ENCODE data around the gene CD40. TPM values are rescaled to one million over a fixed set of nuclear protein-coding genes. Genes with fewer than 3 reads are reported as not detected.
A peak's percentile ranks its signal among the peaks of the same experiment; 100 is the strongest.

CD40 gene
- total and polyA plus RNA-seq, 7 experiments from 2014 or later: 1.7 to 10.0 (median 4.0) TPM

GRCh38 chr20:46111028-46111835 lies 6.9 kb upstream of the CD40 start:
- no peaks in the 10 kb centered on the region for H3K9me3 ChIP-seq (ENCODE audit: control insufficient read depth in 2 of 3, low read length in 3 of 3)
- H3K27me3 ChIP-seq (ENCODE audit: control insufficient read depth in 2 of 2, insufficient read depth in 2 of 2, low read length in 2 of 2): no peaks in the 10 kb centered on the region
- CTCF ChIA-PET: interaction anchor here (0.7 kb wide), 1 partner anchor 320 kb away, joined by 3 read pairs; the partner anchor contains the start of genes DNTTIP1 and WFDC3
- Mint-ChIP-seq H3K9me3 (peaks cover 0 to 2% (median 0%) of the 10 kb centered on the region in 11 donors), H3K36me3 (no peaks in the 10 kb centered on the region), H3K4me1 (peaks cover 0 to 16% (median 4%) of the 10 kb centered on the region in 7 donors), H3K27me3 (peaks cover 24 to 58% (median 50%) of the 10 kb centered on the region in 5 donors), H3K27ac (no peak overlapping the region), H3K4me3 (no peak overlapping the region)
- H3K4me3 ChIP-seq (ENCODE audit: low read length): no peak overlapping the region
- H3K36me3 ChIP-seq (ENCODE audit: control insufficient read depth in 2 of 3, insufficient read depth in 3 of 3, low read length in 3 of 3): no peaks in the 10 kb centered on the region
- no peaks in the 10 kb centered on the region for H3K4me1 ChIP-seq (ENCODE audit: control insufficient read depth in 2 of 2, insufficient read depth in 2 of 2, low read length in 2 of 2)
- ATAC-seq: peak; percentile 89
- POLR2A ChIA-PET: no interaction called here
- intact Hi-C loops (cut with micrococcal nuclease): no loop called here
- H3K27ac ChIP-seq (ENCODE audit: low read depth, low read length): no peak overlapping the region
- no peak for DNase-seq

GRCh38 chr20:46111836-46112212 lies 6.3 kb upstream of the CD40 start:
- POLR2A ChIA-PET: no interaction called here
- H3K9me3 Mint-ChIP-seq: peaks cover 0 to 2% (median 0%) of the 10 kb centered on the region in 11 donors
- H3K4me3 ChIP-seq (ENCODE audit: low read length): no peak overlapping the region
- intact Hi-C loops (cut with micrococcal nuclease): no loop called here
- H3K27ac Mint-ChIP-seq: no peak overlapping the region
- H3K27ac ChIP-seq (ENCODE audit: low read depth, low read length): no peak overlapping the region
- CTCF ChIA-PET: interaction anchor here (0.7 kb wide), 1 partner anchor 320 kb away, joined by 3 read pairs; the partner anchor contains the start of genes DNTTIP1 and WFDC3
- DNase-seq (no peak), ATAC-seq (no peak)
- no peaks in the 10 kb centered on the region for H3K27me3 ChIP-seq (ENCODE audit: control insufficient read depth in 2 of 2, insufficient read depth in 2 of 2, low read length in 2 of 2)
- H3K4me1 Mint-ChIP-seq: peaks cover 0 to 16% (median 4%) of the 10 kb centered on the region in 7 donors
- H3K4me1 ChIP-seq (ENCODE audit: control insufficient read depth in 2 of 2, insufficient read depth in 2 of 2, low read length in 2 of 2): no peaks in the 10 kb centered on the region
- no peak overlapping the region for H3K4me3 Mint-ChIP-seq
- no peaks in the 10 kb centered on the region for H3K36me3 Mint-ChIP-seq
- no peaks in the 10 kb centered on the region for H3K9me3 ChIP-seq (ENCODE audit: control insufficient read depth in 2 of 3, low read length in 3 of 3)
- no peaks in the 10 kb centered on the region for H3K36me3 ChIP-seq (ENCODE audit: control insufficient read depth in 2 of 3, insufficient read depth in 3 of 3, low read length in 3 of 3)
- peaks cover 21 to 60% (median 45%) of the 10 kb centered on the region in 5 donors for H3K27me3 Mint-ChIP-seq

- no peak overlapping the region for H3K4me3 Mint-ChIP-seq
- H3K27me3 ChIP-seq (ENCODE audit: control insufficient read depth in 2 of 2, insufficient read depth in 2 of 2, low read length in 2 of 2): no peaks in the 10 kb centered on the region
- ChIA-PET POLR2A (no interaction called here), CTCF (no interaction called here)
- no peak for DNase-seq
- H3K36me3 Mint-ChIP-seq: no peaks in the 10 kb centered on the region
- H3K9me3 Mint-ChIP-seq: peaks cover 0 to 2% (median 0%) of the 10 kb centered on the region in 11 donors
- H3K4me1 Mint-ChIP-seq: peaks cover 0 to 18% (median 8%) of the 10 kb centered on the region in 7 donors
- H3K27ac Mint-ChIP-seq: no peak overlapping the region
- no peaks in the 10 kb centered on the region for H3K9me3 ChIP-seq (ENCODE audit: control insufficient read depth in 2 of 3, low read length in 3 of 3)
- no peaks in the 10 kb centered on the region for H3K36me3 ChIP-seq (ENCODE audit: control insufficient read depth in 2 of 3, insufficient read depth in 3 of 3, low read length in 3 of 3)
- H3K4me3 ChIP-seq (ENCODE audit: low read length): no peak overlapping the region
- ATAC-seq: no peak
- H3K27ac ChIP-seq (ENCODE audit: low read depth, low read length): no peak overlapping the region
- peaks cover 14 to 54% (median 39%) of the 10 kb centered on the region in 5 donors for H3K27me3 Mint-ChIP-seq
- intact Hi-C loops (cut with micrococcal nuclease): no loop called here
- H3K4me1 ChIP-seq (ENCODE audit: control insufficient read depth in 2 of 2, insufficient read depth in 2 of 2, low read length in 2 of 2): no peaks in the 10 kb centered on the region
These were observed 5.5 kb upstream of the CD40 start for GRCh38 chr20:46112430-46113112.

- DNase-seq (no peak), ATAC-seq (no peak)
- Mint-ChIP-seq H3K27me3 (peaks cover 14 to 55% (median 39%) of the 10 kb centered on the region in 5 donors), H3K9me3 (peaks cover 0 to 2% (median 0%) of the 10 kb centered on the region in 11 donors), H3K36me3 (no peaks in the 10 kb centered on the region), H3K27ac (no peak overlapping the region), H3K4me1 (peaks cover 4 to 23% (median 11%) of the 10 kb centered on the region in 7 donors), H3K4me3 (no peak overlapping the region)
- CTCF ChIA-PET: no interaction called here
- POLR2A ChIA-PET: no interaction called here
- Histone ChIP-seq H3K36me3 (ENCODE audit: control insufficient read depth in 2 of 3, insufficient read depth in 3 of 3, low read length in 3 of 3) (no peaks in the 10 kb centered on the region), H3K27me3 (ENCODE audit: control insufficient read depth in 2 of 2, insufficient read depth in 2 of 2, low read length in 2 of 2) (no peaks in the 10 kb centered on the region), H3K4me1 (ENCODE audit: control insufficient read depth in 2 of 2, insufficient read depth in 2 of 2, low read length in 2 of 2) (no peaks in the 10 kb centered on the region), H3K4me3 (ENCODE audit: low read length) (no peak overlapping the region), H3K9me3 (ENCODE audit: control insufficient read depth in 2 of 3, low read length in 3 of 3) (no peaks in the 10 kb centered on the region), H3K27ac (ENCODE audit: low read depth, low read length) (no peak overlapping the region)
- intact Hi-C loops (cut with micrococcal nuclease): no loop called here
These were observed 5.0 kb upstream of the CD40 start for GRCh38 chr20:46113113-46113470.

- Mint-ChIP-seq H3K27ac (no peak overlapping the region), H3K27me3 (peaks cover 8 to 51% (median 27%) of the 10 kb centered on the region in 5 donors), H3K4me1 (peaks cover 8 to 27% (median 20%) of the 10 kb centered on the region in 7 donors), H3K9me3 (peaks cover 0 to 2% (median 0%) of the 10 kb centered on the region in 11 donors), H3K36me3 (no peaks in the 10 kb centered on the region), H3K4me3 (peak overlapping the region in 1 of 10 donors; percentile 49)
- Histone ChIP-seq H3K4me3 (ENCODE audit: low read length) (no peak overlapping the region), H3K4me1 (ENCODE audit: control insufficient read depth in 2 of 2, insufficient read depth in 2 of 2, low read length in 2 of 2) (peaks cover 0 to 5% of the 10 kb centered on the region in 2 donors), H3K27ac (ENCODE audit: low read depth, low read length) (no peak overlapping the region), H3K36me3 (ENCODE audit: control insufficient read depth in 2 of 3, insufficient read depth in 3 of 3, low read length in 3 of 3) (no peaks in the 10 kb centered on the region), H3K27me3 (ENCODE audit: control insufficient read depth in 2 of 2, insufficient read depth in 2 of 2, low read length in 2 of 2) (no peaks in the 10 kb centered on the region), H3K9me3 (ENCODE audit: control insufficient read depth in 2 of 3, low read length in 3 of 3) (no peaks in the 10 kb centered on the region)
- DNase-seq (no peak), ATAC-seq (no peak)
- ChIA-PET CTCF (no interaction called here), POLR2A (interaction anchor here (0.7 kb wide), 1 partner anchor 222 kb away, joined by 3 read pairs; no protein-coding TSS in a partner anchor)
- intact Hi-C loops (cut with micrococcal nuclease): no loop called here
These were observed 3.7 kb upstream of the CD40 start for GRCh38 chr20:46114449-46114848.

- ChIA-PET POLR2A (interaction anchor here (1.4 kb wide), 1 partner anchor 30 kb away, joined by 4 read pairs; no protein-coding TSS in a partner anchor), CTCF (interaction anchor here (0.6 to 0.7 kb wide), 2 partner anchors 112 to 141 kb away, joined by 3 read pairs; no protein-coding TSS in a partner anchor)
- peak in 2 of 9 donors; percentile 6 to 7 for DNase-seq
- ATAC-seq: peak; percentile 58
- Mint-ChIP-seq H3K27me3 (peaks cover 0 to 24% (median 8%) of the 10 kb centered on the region in 5 donors), H3K4me3 (peak overlapping the region; percentile 89 to 96 (median 92)), H3K4me1 (peaks cover 12 to 35% (median 23%) of the 10 kb centered on the region in 7 donors), H3K27ac (peak overlapping the region in 5 of 9 donors; percentile 12 to 89 (median 30)), H3K36me3 (peaks cover 0 to 9% (median under 1%) of the 10 kb centered on the region in 5 donors), H3K9me3 (peaks cover 0 to 2% (median 0%) of the 10 kb centered on the region in 11 donors)
- Histone ChIP-seq H3K27ac (ENCODE audit: low read depth, low read length) (peak overlapping the region; percentile 56), H3K27me3 (ENCODE audit: control insufficient read depth in 2 of 2, insufficient read depth in 2 of 2, low read length in 2 of 2) (no peaks in the 10 kb centered on the region), H3K4me3 (ENCODE audit: low read length) (peak overlapping the region; percentile 72), H3K36me3 (ENCODE audit: control insufficient read depth in 2 of 3, insufficient read depth in 3 of 3, low read length in 3 of 3) (peaks cover 0 to 5% (median 0%) of the 10 kb centered on the region in 3 experiments), H3K9me3 (ENCODE audit: control insufficient read depth in 2 of 3, low read length in 3 of 3) (no peaks in the 10 kb centered on the region), H3K4me1 (ENCODE audit: control insufficient read depth in 2 of 2, insufficient read depth in 2 of 2, low read length in 2 of 2) (peaks cover 0 to 5% of the 10 kb centered on the region in 2 donors)
- intact Hi-C loops (cut with micrococcal nuclease): loop anchor here in 1 of 2 donors (1.0 kb wide), 1 partner anchor 29 kb away; the partner anchor contains the start of gene NCOA5
These were observed 437 bp downstream of the CD40 start for GRCh38 chr20:46118481-46119020.

Measured in naive thymus-derived CD4-positive, alpha-beta T cell (primary cell).